ENCODE results near the gene INPP5J.

GRCh38 chr22:31139066-31139465 is 16.3 kb downstream of the INPP5J start:
- no peak for TF ChIP-seq CTCF (IDR thresholded peaks at IDR 0.05)
- no peak for TF ChIP-seq POLR2A (IDR thresholded peaks at IDR 0.05)

Measured in tibial nerve (tissue), 3 donors.